Stomach (tissue), 9 donors: ENCODE measurements around the gene SLC35D2. TPM values are rescaled to one million over a fixed set of nuclear protein-coding genes. Genes with fewer than 3 reads are reported as not detected.

ENCODE experiments used
- DNase-seq, 2 donors: peaks; one replicate each; pipeline versions ENCODE4 v3.0.0 to v3.0.0-alpha.2; 2013 to 2019
- H3K27ac ChIP-seq, 5 donors: fragments of 200-600 bp in 4 of 5; sonication (generic) in 4 of 5; one replicate each; pipeline ENCODE4 v1.5.1; 2013 to 2019; ENCODE audit warnings: mild to moderate bottlenecking in 1 of 5, moderate library complexity in 1 of 5
- H3K27me3 ChIP-seq, 3 donors: fragments of 200-600 bp; sonication (generic); one replicate each; pipeline ENCODE4 v1.5.1; 2017 to 2019; ENCODE audit warnings: mixed run types in 1 of 3
- H3K36me3 ChIP-seq, 4 donors: fragments of 200-600 bp; sonication (generic); 1 replicate in 3 of 4; 2 replicates in 1 of 4; pipeline ENCODE4 v1.5.1; 2016 to 2019
- H3K4me1 ChIP-seq, 4 donors: fragments of 200-600 bp; sonication (generic); one replicate each; pipeline ENCODE4 v1.5.1; 2016 to 2019
- H3K4me3 ChIP-seq, 4 donors: fragments of 200-600 bp; sonication (generic) in 3 of 4; one replicate each; pipeline ENCODE4 v1.5.1; 2016 to 2019; ENCODE audit warnings: mild to moderate bottlenecking in 1 of 4
- H3K9me3 ChIP-seq, 4 donors: fragments of 200-600 bp; sonication (generic); one replicate each; pipeline ENCODE4 v1.5.1; 2016 to 2019
- EP300 ChIP-seq: sonication (generic); formaldehyde crosslinking; IDR thresholded peaks from one replicate; pipeline ENCODE4 v1.6.1; 2017; ENCODE audit warnings: antibody characterized with exemption
- POLR2A ChIP-seq, 4 donors: fragments of 450-650 bp; IDR thresholded peaks; one replicate each; pipeline ENCODE4 v1.6.1; 2016; ENCODE audit warnings: antibody characterized with exemption in 4 of 4, control low read depth in 2 of 4, mild to moderate bottlenecking in 1 of 4, moderate library complexity in 1 of 4
- POLR2AphosphoS5 ChIP-seq, 3 donors: sonication (generic); formaldehyde crosslinking; IDR thresholded peaks; one replicate each; pipeline ENCODE4 v1.6.1; 2016; ENCODE audit warnings: antibody characterized with exemption in 3 of 3
- WGBS, 5 donors: extraction: QIAGEN DNeasy Blood & Tissue Kit in 3 of 5; methylation state at CpG; one replicate each; pipeline versions ENCODE4 v1.1.5 to v1.1.7; 2013 to 2018; 5-methylcytosine and 5-hydroxymethylcytosine counted together
- intact Hi-C: fragments of 100-400 bp; cut with DNase I; formaldehyde crosslinking; loops from one replicate; pipeline ENCODE4 v1.15.1; 2023; ENCODE audit warnings: low total_unique reads
- polyA plus RNA-seq, 3 donors: library from polyadenylated mRNA; stranded (reverse); fragments of 200-250 nt; gene quantifications; one replicate each; pipeline ENCODE4 v1.2.3, GENCODE V29; 2013
- total RNA-seq, 5 donors: library from RNA; depleted of rRNA; stranded (reverse); fragments of >200 nt; gene quantifications; one replicate each; pipeline versions ENCODE4 v1.1.0 to v1.2.3, GENCODE V29; 2014 to 2016
- TF ChIP-seq, protein P1 (sequence below), 7 experiments: fragments of 450-650 bp in 4 of 7; fragments of 200-600 bp in 3 of 7; sonication (generic) in 3 of 7; IDR thresholded peaks; one replicate each; pipeline ENCODE4 v1.5.1; 2016 to 2019; ENCODE audit warnings: antibody characterized with exemption in 7 of 7, control low read depth in 2 of 7, mild to moderate bottlenecking in 1 of 7
- donor health status: healthy with polysubstance abuse.
- donor health status: Bipolar disorder and iron deficiency.
- donor health status: healthy.

SLC35D2 gene
- total and polyA plus RNA-seq, 8 donors = 13.8 to 43.3 (median 22.4) TPM

GRCh38 chr9:96350866-96351265 is 32.6 kb downstream of the SLC35D2 start:
- Histone ChIP-seq H3K36me3 (peaks cover 17 to 63% (median 55%) of the 10 kb centered on the region in 4 donors), H3K27ac (no peak overlapping the region), H3K4me3 (no peak overlapping the region), H3K4me1 (no peaks in the 10 kb centered on the region), H3K9me3 (peaks cover 0 to 5% (median 0%) of the 10 kb centered on the region in 4 donors), H3K27me3 (no peaks in the 10 kb centered on the region)
- 65 to 96% (median 83%) methylated on average over 1 of the region's 1 CpG for WGBS, 5 donors
- TF ChIP-seq, protein P1, sequence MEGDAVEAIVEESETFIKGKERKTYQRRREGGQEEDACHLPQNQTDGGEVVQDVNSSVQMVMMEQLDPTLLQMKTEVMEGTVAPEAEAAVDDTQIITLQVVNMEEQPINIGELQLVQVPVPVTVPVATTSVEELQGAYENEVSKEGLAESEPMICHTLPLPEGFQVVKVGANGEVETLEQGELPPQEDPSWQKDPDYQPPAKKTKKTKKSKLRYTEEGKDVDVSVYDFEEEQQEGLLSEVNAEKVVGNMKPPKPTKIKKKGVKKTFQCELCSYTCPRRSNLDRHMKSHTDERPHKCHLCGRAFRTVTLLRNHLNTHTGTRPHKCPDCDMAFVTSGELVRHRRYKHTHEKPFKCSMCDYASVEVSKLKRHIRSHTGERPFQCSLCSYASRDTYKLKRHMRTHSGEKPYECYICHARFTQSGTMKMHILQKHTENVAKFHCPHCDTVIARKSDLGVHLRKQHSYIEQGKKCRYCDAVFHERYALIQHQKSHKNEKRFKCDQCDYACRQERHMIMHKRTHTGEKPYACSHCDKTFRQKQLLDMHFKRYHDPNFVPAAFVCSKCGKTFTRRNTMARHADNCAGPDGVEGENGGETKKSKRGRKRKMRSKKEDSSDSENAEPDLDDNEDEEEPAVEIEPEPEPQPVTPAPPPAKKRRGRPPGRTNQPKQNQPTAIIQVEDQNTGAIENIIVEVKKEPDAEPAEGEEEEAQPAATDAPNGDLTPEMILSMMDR (IDR thresholded peaks at IDR 0.05) = no peak
- TF ChIP-seq EP300 = no peak
- TF ChIP-seq POLR2AphosphoS5 (IDR thresholded peaks at IDR 0.05) = no peak
- intact Hi-C loops = no loop called here
- no peak for DNase-seq

DNA sequence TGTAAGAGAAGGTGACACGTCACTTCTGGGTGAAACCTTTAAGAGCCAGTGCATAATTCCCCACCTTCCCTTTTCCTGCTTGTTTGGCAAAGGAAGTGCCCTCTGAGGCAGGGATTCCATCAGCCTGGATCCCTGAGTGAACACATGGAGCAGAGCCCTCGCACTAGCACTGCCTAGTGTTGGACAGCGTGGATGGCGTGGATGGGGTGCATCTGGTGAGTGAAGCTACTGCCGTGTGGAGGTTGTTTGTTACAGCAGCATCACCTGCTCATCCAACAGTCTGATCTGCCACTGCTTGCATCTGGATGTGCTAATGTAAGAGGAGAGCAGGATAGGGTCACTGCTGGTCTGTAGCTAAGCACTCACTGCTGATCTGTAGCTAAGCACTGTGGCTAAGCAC is 35.2 kb downstream of the SLC35D2 start:
- H3K27ac ChIP-seq = no peak overlapping the region
- peaks cover 0 to 5% (median 0%) of the 10 kb centered on the region in 4 donors for H3K9me3 ChIP-seq
- H3K4me3 ChIP-seq = no peak overlapping the region
- H3K4me1 ChIP-seq = peaks cover 9 to 16% (median 12%) of the 10 kb centered on the region in 4 donors
- intact Hi-C loops = no loop called here
- no peak for DNase-seq
- WGBS, 5 donors = 97 to 99% (median 99%) methylated on average over 5 of the region's 5 CpGs
- no peaks in the 10 kb centered on the region for H3K27me3 ChIP-seq
- TF ChIP-seq POLR2A (IDR thresholded peaks at IDR 0.05) = no peak
- no peak for TF ChIP-seq EP300
- TF ChIP-seq, protein P1 (IDR thresholded peaks at IDR 0.05) = no peak
- peaks cover 16 to 47% (median 39%) of the 10 kb centered on the region in 4 donors for H3K36me3 ChIP-seq

- 87 to 96% (median 90%) methylated on average over 9 of the region's 9 CpGs for WGBS, 5 donors
- H3K27ac ChIP-seq = peak overlapping the region in 3 of 5 donors; percentile 58 to 73 (median 58)
- peaks cover 12 to 43% (median 35%) of the 10 kb centered on the region in 4 donors for H3K36me3 ChIP-seq
- H3K27me3 ChIP-seq = no peaks in the 10 kb centered on the region
- intact Hi-C loops = no loop called here
- H3K4me3 ChIP-seq = no peak overlapping the region
- DNase-seq = no peak
- H3K9me3 ChIP-seq = peaks cover 0 to 5% (median 0%) of the 10 kb centered on the region in 4 donors
- H3K4me1 ChIP-seq = peaks cover 11 to 40% (median 19%) of the 10 kb centered on the region in 4 donors
- TF ChIP-seq POLR2AphosphoS5 (IDR thresholded peaks at IDR 0.05) (no peak), EP300 (no peak), POLR2A (IDR thresholded peaks at IDR 0.05) (no peak)
- TF ChIP-seq, protein P1 (IDR thresholded peaks at IDR 0.05) = no peak
These were observed 38.0 kb downstream of the SLC35D2 start for GRCh38 chr9:96345551-96345950.

DNA sequence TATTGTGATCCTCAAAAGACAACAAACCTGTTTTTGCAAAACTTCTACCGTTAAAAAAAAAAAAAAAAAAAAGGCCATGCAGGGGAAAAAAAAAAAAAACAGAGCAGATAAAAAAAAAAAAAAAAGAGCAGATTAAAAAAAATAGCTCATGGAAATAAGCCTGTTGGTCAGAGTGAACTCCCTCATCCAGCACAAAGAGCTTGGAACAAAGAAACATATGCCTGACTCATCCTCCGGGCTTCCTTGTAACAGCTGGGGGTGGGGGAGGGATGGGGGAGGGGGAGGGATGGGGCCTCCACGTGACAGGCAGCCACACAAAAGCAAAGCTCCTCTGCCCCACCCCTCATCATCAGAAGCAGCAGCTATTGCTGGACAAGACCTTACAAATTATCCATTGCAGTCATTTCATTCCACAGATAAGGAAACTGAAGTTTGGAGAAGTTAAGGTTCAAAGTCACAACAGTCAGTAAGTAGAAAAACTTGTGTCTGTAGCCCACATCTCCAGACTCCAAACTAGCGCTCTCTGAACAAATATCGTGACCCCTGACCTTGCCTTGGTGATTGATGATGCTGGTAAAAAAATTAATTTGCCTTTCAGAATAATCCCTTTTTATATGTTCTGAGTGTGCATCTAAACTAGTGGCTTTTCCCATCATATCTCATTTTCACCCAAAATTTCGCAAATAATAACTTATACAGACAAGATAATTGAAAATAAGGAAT is 38.9 kb downstream of the SLC35D2 start:
- H3K27me3 ChIP-seq = no peaks in the 10 kb centered on the region
- peaks cover 12 to 38% (median 28%) of the 10 kb centered on the region in 4 donors for H3K36me3 ChIP-seq
- H3K4me3 ChIP-seq = no peak overlapping the region
- H3K4me1 ChIP-seq = peaks cover 15 to 46% (median 20%) of the 10 kb centered on the region in 4 donors
- intact Hi-C loops = no loop called here
- H3K27ac ChIP-seq = peak overlapping the region in 4 of 5 donors; percentile 52 to 73 (median 58)
- DNase-seq = peak in 1 of 2 donors; percentile 84
- TF ChIP-seq EP300 = no peak
- TF ChIP-seq POLR2A (IDR thresholded peaks at IDR 0.05) = no peak
- TF ChIP-seq, protein P1 (IDR thresholded peaks at IDR 0.05) = no peak
- TF ChIP-seq POLR2AphosphoS5 (IDR thresholded peaks at IDR 0.05) = no peak
- 38 to 52% (median 44%) methylated on average over 6 of the region's 6 CpGs for WGBS, 5 donors
- peaks cover 0 to 5% (median 0%) of the 10 kb centered on the region in 4 donors for H3K9me3 ChIP-seq
